Epithelial cell of proximal tubule (primary cell): ENCODE data around the gene HSPB1. TPM values are rescaled to one million over a fixed set of nuclear protein-coding genes. Genes with fewer than 3 reads are reported as not detected.
"Not testable (repeated sequence)": the region's sequence is repeated elsewhere in the genome, so short reads cannot be mapped to it uniquely, and the experiment has no call there.

Source experiments
- DNase-seq: peaks from one replicate; pipeline ENCODE4 v3.0.0-alpha.2; 2011; ENCODE audit warnings: low read depth
- H3K4me3 ChIP-seq: 2 replicates; pipeline ENCODE4 v1.5.1; 2011; ENCODE audit warnings: low read depth, mild to moderate bottlenecking, low read length
- total RNA-seq: library from RNA; depleted of rRNA; stranded (reverse); fragments of >200 nt; gene quantifications from 2 replicates; pipeline ENCODE4 v1.2.3, GENCODE V29; 2015
- TF ChIP-seq, protein P1 (sequence below): conservative IDR thresholded peaks from 2 replicates; pipeline ENCODE4 v1.5.1; 2012; ENCODE audit warnings: low read depth, mild to moderate bottlenecking, low read length

The HSPB1 gene
- total RNA-seq, 1 donor from 2014 or later, result 435 TPM

DNA sequence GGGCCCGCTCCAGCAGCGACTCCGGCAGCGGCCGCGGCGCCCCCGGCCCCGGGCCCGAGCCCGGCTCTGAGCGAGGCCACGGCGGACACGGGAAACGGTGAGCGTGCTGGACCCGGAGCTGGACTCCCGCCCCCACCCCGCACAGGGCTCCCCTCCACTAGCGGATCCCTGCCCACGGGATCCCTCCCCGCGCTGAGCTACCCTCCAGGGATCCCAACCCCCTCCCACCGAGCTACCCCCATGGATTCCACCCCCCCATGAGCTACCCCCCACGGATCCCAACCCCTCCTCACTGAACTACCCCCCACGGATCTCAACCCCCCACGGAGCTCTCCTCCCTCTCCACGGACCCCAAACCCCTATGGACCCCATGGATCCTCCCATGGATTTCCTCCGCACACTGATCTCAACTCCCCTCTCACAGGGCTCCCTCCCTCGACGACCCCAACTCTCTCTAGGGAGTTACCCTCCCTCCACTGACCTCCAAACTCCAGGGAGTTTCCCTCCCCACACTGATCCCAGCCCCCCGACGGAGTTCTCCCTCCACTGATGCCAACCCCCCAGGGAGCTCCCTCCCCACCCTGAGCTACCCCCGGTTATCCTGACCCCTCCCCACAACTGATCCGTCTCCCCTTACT lies 20.6 kb upstream of the HSPB1 start:
- no peak overlapping the region for H3K4me3 ChIP-seq
- no peak for DNase-seq
- TF ChIP-seq, protein P1, sequence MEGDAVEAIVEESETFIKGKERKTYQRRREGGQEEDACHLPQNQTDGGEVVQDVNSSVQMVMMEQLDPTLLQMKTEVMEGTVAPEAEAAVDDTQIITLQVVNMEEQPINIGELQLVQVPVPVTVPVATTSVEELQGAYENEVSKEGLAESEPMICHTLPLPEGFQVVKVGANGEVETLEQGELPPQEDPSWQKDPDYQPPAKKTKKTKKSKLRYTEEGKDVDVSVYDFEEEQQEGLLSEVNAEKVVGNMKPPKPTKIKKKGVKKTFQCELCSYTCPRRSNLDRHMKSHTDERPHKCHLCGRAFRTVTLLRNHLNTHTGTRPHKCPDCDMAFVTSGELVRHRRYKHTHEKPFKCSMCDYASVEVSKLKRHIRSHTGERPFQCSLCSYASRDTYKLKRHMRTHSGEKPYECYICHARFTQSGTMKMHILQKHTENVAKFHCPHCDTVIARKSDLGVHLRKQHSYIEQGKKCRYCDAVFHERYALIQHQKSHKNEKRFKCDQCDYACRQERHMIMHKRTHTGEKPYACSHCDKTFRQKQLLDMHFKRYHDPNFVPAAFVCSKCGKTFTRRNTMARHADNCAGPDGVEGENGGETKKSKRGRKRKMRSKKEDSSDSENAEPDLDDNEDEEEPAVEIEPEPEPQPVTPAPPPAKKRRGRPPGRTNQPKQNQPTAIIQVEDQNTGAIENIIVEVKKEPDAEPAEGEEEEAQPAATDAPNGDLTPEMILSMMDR, result no peak

DNA sequence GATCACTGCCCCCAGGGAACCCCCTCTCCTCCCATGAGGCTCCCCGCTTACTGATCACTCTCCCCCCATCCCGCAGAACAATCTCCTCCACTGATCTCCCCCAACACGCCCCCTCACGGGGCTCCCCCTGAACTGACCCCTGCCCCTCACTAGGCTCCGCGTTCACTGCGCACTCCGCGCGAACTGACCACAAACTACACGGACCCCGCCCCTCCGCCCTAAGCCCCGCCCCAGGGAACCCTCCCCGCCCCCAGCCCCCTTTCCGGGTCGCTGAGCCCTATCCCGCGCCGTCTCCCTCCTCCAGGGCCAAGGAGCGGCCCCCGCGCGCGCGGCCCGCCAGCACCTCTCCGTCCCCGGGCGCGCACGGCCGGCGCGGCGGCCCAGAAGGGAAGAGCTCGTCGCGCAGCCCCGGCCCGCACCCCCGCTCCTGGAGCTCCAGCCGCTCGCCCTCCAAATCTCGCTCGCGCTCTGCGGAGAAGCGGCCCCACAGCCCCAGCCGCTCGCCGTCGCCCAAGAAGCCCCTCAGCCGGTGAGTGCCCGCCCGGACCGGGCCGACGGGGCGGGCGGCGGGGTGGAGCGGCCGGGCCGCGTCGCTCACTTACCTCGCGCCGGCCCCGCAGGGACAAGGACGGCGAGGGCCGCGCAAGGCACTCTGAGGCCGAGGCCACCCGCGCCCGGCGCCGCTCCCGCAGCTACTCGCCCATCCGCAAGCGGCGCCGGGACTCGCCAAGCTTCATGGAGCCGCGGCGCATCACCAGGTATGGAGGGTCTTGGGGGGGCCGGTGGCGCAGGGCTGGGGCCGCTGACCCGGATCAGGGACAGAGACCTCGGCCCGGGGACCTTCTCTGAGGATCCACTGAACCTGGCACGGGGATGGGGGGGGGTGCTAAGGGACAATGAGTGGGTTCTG lies 19.9 kb upstream of the HSPB1 start:
- H3K4me3 ChIP-seq, result no peak overlapping the region
- TF ChIP-seq, protein P1, result no peak
- no peak for DNase-seq

DNA sequence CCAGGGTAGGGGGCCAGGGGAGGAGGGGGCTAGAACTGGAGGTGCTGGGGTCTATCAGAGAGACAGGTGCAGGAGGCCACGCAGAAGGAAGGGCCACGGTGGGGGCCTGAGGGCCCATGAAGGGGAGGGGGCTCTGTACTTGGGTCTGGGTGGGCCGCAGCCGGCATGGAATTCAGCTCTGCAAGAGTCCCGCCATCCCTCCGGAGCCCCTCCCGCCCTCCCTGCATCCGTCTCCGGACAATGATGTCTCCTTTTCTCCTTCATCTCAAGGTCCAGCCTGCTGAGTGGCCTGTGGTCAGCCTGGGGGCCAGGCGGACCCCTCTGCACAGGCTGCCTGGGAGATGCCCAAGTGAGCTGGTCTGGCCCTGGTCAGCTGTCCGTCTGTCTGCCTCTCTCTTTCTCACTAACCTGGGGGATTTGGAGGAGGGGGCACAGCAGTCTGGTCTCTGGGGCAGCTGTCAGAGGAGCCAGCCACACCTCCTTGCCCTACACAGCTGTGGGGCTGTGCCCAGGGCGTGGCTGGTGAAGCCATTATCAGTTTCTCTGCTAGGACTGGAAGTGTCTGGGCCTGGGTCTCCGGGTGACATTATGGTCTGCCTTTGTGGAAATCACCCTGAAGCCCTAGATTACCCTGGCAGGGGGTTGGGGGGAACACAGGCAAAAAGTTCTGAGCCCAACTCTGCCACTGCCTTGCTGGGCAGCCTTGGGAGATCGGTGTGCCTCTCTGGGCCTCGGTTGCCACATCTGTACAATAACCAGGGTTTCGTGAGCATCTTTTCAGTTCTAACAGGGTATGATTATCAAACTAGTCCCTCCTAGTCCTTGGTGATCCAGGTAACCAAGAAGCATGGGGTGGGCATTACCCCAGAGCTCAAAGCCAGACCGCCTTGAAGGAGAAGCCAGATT lies 19.0 kb upstream of the HSPB1 start:
- H3K4me3 ChIP-seq, result no peak overlapping the region
- TF ChIP-seq, protein P1, result no peak
- no peak for DNase-seq

DNA sequence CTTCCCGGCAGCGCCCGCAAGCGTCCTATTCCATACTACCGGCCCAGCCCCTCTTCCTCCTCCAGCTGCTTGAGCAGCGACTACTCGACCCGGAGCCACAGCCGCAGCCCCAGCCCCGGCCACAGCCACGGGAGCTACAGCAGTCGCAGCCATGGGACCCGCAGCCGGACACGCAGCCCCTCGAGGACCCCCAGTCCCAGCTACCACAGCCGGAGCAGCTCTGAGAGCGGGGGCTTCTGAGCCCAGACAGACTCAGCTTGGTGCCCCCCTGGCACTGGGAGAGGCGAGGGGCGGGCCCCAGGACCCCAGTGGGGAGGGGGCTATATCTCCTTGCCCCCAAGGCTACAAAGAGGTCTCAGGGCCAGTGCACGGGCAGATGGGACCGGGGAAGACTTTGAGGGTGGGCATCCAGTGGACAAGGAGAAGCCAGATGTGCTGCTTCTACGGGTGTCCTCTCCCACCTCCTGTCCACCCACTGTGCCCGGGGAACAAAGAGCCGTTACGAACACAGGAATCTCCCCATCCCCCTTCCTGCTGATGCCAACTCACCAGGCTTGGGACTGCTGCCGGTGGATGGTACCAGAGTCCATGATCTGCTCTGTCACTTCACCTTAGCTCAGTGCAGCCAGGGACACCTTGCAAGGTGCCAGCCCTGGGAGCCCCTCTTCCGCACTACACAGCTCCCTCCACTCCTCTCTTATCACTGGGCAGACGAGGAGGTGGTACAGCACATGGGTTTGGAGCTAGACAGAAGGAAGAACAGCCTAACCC lies 16.7 kb upstream of the HSPB1 start:
- DNase-seq, result no peak
- TF ChIP-seq, protein P1, result no peak
- no peak overlapping the region for H3K4me3 ChIP-seq

DNA sequence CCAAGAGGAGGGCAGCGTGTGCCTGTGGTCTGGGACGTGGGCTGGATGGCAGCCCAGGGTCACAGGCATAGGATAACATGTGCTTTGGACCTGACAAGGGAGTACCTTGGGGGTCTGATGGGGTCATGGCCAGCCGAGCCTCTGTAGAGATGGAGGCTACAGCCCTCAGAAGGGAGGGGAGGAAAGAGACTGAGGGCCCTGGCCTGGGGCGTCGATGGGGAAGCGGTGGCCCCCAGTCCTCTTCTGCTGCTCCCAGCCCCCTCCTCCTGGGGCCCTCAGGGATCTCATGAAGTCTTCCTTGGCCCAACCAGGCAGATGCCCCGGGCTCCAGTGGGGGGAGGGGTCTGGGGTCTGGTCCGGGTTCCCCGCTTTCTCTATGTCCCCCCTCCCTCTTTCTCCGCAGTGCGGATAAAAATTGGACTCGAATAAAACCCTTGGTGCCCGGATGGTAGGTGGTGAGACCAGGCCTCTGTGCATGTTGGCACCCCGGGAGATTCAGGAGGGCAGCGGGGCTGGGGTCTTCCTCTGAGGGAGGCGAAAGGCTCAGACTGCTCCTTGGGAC lies 15.6 kb upstream of the HSPB1 start:
- TF ChIP-seq, protein P1, result no peak
- no peak overlapping the region for H3K4me3 ChIP-seq
- DNase-seq, result no peak

DNA sequence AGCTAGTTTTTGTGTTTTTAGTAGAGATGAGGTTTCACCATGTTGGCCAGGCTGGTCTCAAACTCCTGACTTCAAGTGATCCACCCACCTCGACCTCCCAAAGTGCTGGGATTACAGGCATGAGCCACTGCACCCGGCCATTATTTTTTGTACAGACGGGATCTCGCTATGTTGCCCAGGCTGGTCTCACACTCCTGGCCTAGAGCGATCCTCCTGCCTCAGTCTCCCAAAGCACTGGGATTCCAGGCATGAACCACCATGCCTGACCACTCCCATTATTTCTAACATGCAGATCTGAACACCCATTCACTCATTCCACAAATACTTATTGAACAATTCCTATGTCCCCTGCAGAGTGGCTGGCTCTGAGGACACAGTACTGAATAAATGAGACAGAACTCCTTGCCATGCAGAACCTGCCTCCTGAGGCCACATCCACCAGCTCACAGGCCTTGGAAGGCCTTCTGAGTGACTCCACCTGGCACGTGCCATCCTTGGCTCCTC lies 11.6 kb upstream of the HSPB1 start:
- DNase-seq, H3K4me3 ChIP-seq: not testable (repeated sequence)
